Testis (tissue), 5 donors: ENCODE measurements around the gene SREBF2. TPM values are rescaled to one million over a fixed set of nuclear protein-coding genes. Genes with fewer than 3 reads are reported as not detected.

Source experiments
- DNase-seq: peaks from one replicate; pipeline ENCODE4 v3.0.0-alpha.2; 2019
- H3K27ac ChIP-seq, 2 donors: fragments of 200-600 bp; sonication (generic); one replicate each; pipeline ENCODE4 v1.5.1; 2019
- H3K27me3 ChIP-seq: fragments of 200-600 bp; sonication (generic); one replicate; pipeline ENCODE4 v1.5.1; 2019
- H3K36me3 ChIP-seq: fragments of 200-600 bp; sonication (generic); one replicate; pipeline ENCODE4 v1.5.1; 2017; ENCODE audit warnings: low read depth; ENCODE audit errors: missing control alignments
- H3K4me1 ChIP-seq: fragments of 200-600 bp; sonication (generic); one replicate; pipeline ENCODE4 v1.5.1; 2019
- H3K4me3 ChIP-seq, 2 donors: fragments of 200-600 bp; sonication (generic); one replicate each; pipeline ENCODE4 v1.5.1; 2017 to 2019
- H3K9me3 ChIP-seq: fragments of 200-600 bp; sonication (generic); one replicate; pipeline ENCODE4 v1.5.1; 2017
- POLR2A ChIP-seq: fragments of 450-650 bp; IDR thresholded peaks from one replicate; pipeline ENCODE4 v1.6.1; 2017; ENCODE audit warnings: antibody characterized with exemption, mild to moderate bottlenecking, moderate library complexity
- WGBS, 2 donors: methylation state at CpG; one replicate each; pipeline ENCODE4 v1.1.5; 2018; 5-methylcytosine and 5-hydroxymethylcytosine counted together
- intact Hi-C: fragments of 100-400 bp; cut with DNase I; formaldehyde crosslinking; loops from one replicate; pipeline ENCODE4 v1.15.1; 2023; ENCODE audit warnings: low total_unique reads
- long read RNA-seq, 2 donors: transcript quantifications; one replicate each; lab custom pipeline, GENCODE V29; 2026
- polyA plus RNA-seq: library from polyadenylated mRNA; stranded (reverse); fragments of 350-450 nt; fragmentation: Illumina TruSeq; extraction: RNeasy Lipid Tissue Mini Kit (QIAGEN cat#74804); gene quantifications from one replicate; pipeline ENCODE4 v1.2.3, GENCODE V29; 2014; ENCODE audit warnings: low read depth, low replicate concordance; ENCODE audit not compliant: insufficient read depth
- total RNA-seq, 2 donors: library from RNA; depleted of rRNA; stranded (reverse); fragments of >200 nt; gene quantifications; one replicate each; pipeline ENCODE4 v1.2.3, GENCODE V29; 2016
- TF ChIP-seq, protein P1 (sequence below), 3 experiments: fragments of 450-650 bp in 2 of 3; fragments of 200-600 bp in 1 of 3; sonication (generic) in 1 of 3; IDR thresholded peaks; one replicate each; pipeline ENCODE4 v1.5.1; 2016 to 2019; ENCODE audit warnings: antibody characterized with exemption in 3 of 3, mild to moderate bottlenecking in 2 of 3, moderate library complexity in 1 of 3

The SREBF2 gene
- 100 to 1,000 TPM in 1 of 2 donors, 10 to 100 TPM in 1; 79.8 to 119 TPM for total RNA-seq
- 59.7 TPM for polyA plus RNA-seq
- long read RNA-seq, donor 1, full-length matches to known transcripts: 23 of 186 reads
- long read RNA-seq, donor 1, partial matches to known transcripts: 163 of 186 reads
- long read RNA-seq, donor 1, other reads (novel, unspliced or antisense): 0 of 186 reads
- long read RNA-seq, donor 2, full-length matches to known transcripts: 16 of 157 reads
- long read RNA-seq, donor 2, partial matches to known transcripts: 141 of 157 reads
- long read RNA-seq, donor 2, other reads (novel, unspliced or antisense): 0 of 157 reads

DNA sequence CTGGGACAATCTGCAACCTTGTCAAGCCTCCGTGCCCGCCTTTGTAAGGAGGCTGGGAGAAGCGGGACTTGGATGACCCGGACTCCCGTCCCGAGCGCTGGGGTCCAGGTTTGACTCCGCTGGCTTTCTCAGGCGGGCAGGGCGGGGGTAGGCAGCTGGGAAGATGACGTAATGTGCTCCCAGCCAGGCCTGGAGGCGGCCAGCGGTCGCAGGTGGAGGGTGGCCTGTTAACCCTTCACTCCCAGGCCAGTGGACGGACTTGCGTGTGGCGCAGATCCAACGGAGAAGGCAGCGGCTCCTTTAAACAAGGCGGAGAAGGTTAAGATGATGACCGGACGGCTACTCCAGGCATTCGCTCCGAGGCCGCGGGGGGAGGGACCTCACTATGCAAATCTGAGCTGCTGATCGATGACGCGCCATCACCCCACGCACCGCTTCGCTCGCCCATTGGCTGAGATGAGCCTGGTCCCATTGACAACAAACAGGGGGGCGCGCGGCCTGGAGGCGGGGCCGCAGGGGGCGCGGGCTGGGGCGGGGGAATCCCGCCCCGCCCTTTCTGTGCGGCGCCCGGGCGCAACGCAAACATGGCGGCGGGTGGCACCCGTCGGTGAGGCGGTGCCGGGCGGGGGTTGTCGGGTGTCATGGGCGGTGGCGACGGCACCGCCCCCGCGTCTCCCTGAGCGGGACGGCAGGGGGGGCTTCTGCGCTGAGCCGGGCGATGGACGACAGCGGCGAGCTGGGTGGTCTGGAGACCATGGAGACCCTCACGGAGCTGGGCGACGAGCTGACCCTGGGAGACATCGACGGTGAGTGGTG, at the start of gene SREBF2:
Gene SREBF2, plus strand, starts transcription at position 553 of the 816 bp plus-strand sequence. Its CDS starts 166 bp downstream, at position 719.
- Histone ChIP-seq H3K36me3 (no peaks in the 10 kb centered on the region), H3K4me3 (peak within 1 kb of the TSS; percentile 87 to 96), H3K9me3 (no peaks in the 10 kb centered on the region), H3K27ac (peak within 1 kb of the TSS; percentile 98), H3K27me3 (no peaks in the 10 kb centered on the region), H3K4me1 (peaks cover 10% of the 10 kb centered on the region)
- TF ChIP-seq POLR2A: peak; percentile 22
- TF ChIP-seq, protein P1, sequence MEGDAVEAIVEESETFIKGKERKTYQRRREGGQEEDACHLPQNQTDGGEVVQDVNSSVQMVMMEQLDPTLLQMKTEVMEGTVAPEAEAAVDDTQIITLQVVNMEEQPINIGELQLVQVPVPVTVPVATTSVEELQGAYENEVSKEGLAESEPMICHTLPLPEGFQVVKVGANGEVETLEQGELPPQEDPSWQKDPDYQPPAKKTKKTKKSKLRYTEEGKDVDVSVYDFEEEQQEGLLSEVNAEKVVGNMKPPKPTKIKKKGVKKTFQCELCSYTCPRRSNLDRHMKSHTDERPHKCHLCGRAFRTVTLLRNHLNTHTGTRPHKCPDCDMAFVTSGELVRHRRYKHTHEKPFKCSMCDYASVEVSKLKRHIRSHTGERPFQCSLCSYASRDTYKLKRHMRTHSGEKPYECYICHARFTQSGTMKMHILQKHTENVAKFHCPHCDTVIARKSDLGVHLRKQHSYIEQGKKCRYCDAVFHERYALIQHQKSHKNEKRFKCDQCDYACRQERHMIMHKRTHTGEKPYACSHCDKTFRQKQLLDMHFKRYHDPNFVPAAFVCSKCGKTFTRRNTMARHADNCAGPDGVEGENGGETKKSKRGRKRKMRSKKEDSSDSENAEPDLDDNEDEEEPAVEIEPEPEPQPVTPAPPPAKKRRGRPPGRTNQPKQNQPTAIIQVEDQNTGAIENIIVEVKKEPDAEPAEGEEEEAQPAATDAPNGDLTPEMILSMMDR (IDR thresholded peaks at IDR 0.05): peak in 1 of 3 experiments; percentile 14
- peak; percentile 100 for DNase-seq
- WGBS, 2 donors: 0% methylated on average over 19 to 36 of the region's 75 CpGs
- intact Hi-C loops: no loop called here

DNA sequence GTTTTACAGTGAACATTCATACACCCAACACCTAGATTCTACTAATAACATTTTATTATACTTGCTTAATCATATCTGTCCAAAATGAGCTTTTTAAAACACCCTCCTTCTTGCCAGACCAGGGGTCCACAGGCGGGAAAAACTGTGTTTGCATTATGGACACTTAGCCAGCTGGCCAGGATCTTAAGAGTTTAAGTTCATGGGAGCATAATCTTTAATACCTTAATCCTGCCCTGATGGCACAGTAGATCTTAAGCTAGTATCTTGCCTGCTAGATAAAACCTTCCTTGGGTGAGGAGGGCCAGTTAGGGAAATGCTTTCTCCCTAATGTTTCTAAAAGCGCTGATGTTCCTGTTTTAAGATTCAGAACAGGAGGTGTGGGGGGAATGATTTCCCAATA, 45.6 kb upstream of the SREBF2 start:
- TF ChIP-seq, protein P1 (IDR thresholded peaks at IDR 0.05): no peak
- Histone ChIP-seq H3K9me3 (no peaks in the 10 kb centered on the region), H3K27ac (no peak overlapping the region), H3K36me3 (no peaks in the 10 kb centered on the region), H3K4me3 (no peak overlapping the region), H3K27me3 (no peaks in the 10 kb centered on the region), H3K4me1 (no peaks in the 10 kb centered on the region)
- intact Hi-C loops: no loop called here
- 68 to 80% methylated on average over 2 of the region's 2 CpGs for WGBS, 2 donors
- DNase-seq: no peak

DNA sequence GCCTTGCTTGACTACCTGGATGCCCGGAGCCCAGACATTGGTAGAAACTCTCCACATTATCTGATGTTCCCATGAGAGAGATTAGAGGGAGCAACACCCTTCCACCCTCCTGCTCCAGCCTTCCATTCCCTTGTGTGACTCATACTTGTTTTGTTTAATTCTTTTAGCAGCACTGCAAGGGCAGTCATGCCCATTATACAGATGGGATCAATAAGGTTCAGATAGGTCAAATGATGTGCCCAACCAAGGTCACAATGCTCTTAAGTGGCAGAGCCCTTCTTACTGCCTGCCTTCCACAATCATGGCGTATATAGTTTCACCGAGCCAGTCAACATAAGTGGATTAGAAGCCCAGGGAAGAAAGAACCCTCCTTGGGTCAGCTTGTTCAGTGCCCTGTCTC, 39.0 kb upstream of the SREBF2 start:
- no peak for TF ChIP-seq POLR2A
- TF ChIP-seq, protein P1 (IDR thresholded peaks at IDR 0.05): no peak
- Histone ChIP-seq H3K36me3 (no peaks in the 10 kb centered on the region), H3K27ac (no peak overlapping the region), H3K4me3 (no peak overlapping the region), H3K9me3 (no peaks in the 10 kb centered on the region), H3K27me3 (no peaks in the 10 kb centered on the region), H3K4me1 (no peaks in the 10 kb centered on the region)
- intact Hi-C loops: no loop called here
- no peak for DNase-seq
- WGBS, 2 donors: 90 to 96% methylated on average over 3 of the region's 3 CpGs

DNA sequence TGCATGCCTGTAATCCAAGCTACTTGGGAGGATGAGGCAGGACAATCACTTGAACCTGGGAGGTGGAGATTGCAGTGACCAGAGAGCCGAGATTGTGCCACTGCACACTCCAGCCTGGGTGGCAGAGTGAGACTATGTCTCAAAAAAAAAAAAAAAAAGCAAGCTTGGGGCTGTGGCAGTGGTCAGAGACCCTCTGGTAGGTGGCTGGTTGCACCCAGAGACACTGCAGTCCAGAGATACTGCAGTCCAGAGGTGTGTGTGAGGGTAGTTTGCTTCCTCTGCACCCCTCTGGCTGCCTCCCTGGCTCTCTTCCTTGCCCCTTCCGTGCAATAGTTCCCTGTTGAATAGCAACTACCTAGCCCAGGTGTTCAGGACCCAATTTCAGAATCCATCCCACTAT, 34.2 kb upstream of the SREBF2 start:
- Histone ChIP-seq H3K4me1 (peaks cover 15% of the 10 kb centered on the region), H3K4me3 (no peak overlapping the region), H3K9me3 (no peaks in the 10 kb centered on the region), H3K27ac (no peak overlapping the region), H3K36me3 (no peaks in the 10 kb centered on the region), H3K27me3 (no peaks in the 10 kb centered on the region)
- intact Hi-C loops: no loop called here
- no peak for TF ChIP-seq POLR2A
- TF ChIP-seq, protein P1 (IDR thresholded peaks at IDR 0.05): no peak
- 73 to 100% methylated on average over 2 of the region's 2 CpGs for WGBS, 2 donors
- no peak for DNase-seq
